HG03378 (cell line): ENCODE data around the gene CAMKMT.

Source experiments
- ATAC-seq: cut with Tn5 transposase; IDR thresholded peaks from one replicate; pipeline ENCODE4 v1.9.1; 2021; ENCODE audit warnings: mild to moderate bottlenecking, moderate library complexity; ENCODE audit not compliant: unreplicated experiment

Gene CAMKMT

GRCh38 chr2:44789446-44789845 is 427.7 kb downstream of the CAMKMT start:
- ATAC-seq = no peak

- no peak for ATAC-seq
Observed at GRCh38 chr2:44789971-44790721, 428.4 kb downstream of the CAMKMT start.

- ATAC-seq = no peak
Observed at GRCh38 chr2:44793322-44793870, 431.6 kb downstream of the CAMKMT start.

DNA sequence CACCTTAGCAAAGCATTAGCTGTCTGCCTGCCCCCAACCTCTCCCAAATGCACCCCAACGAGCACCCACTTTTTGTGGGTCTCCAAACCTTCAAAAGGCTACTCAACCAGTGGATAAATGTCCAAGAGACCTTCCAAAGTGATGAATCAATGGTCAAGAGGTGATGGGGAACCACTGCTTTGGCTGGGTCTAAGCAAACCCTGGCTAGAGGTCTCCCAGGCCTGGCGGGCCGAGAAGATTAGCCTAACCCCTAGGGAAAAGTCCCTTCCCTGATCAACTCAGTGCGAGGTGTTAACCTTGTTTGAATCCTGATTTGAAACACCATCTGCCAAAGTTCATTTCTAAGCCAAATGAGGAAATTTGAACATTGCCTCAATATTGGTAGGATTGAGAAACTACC is 435.0 kb downstream of the CAMKMT start:
- no peak for ATAC-seq

DNA sequence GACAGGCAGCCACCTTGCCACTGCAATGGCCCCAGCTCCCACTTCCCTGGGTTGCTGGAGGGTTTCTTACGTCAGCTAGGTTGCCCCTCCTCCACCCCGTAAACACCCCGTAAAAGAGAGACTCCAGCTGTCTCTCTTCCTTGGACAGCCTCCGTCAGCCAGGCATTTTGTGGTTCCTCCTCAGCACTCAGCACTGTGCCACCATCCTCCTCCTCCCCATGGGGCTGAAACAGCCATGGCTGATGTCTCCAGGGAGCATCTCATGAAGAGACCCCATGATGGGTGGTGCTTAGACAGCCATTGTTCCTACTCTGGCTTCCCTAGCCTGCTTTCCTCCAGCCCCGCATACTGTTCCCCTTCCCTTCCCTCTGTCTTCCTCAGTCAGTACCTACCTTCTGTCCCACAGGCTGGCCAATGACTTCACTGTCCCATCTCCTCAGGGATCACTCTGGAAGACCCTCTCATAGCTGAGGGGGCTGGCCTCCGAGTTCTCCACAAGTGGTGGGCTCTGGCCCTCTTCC is 436.5 kb downstream of the CAMKMT start:
- ATAC-seq = no peak

GRCh38 chr2:44799105-44799504 is 437.4 kb downstream of the CAMKMT start:
- no peak for ATAC-seq

DNA sequence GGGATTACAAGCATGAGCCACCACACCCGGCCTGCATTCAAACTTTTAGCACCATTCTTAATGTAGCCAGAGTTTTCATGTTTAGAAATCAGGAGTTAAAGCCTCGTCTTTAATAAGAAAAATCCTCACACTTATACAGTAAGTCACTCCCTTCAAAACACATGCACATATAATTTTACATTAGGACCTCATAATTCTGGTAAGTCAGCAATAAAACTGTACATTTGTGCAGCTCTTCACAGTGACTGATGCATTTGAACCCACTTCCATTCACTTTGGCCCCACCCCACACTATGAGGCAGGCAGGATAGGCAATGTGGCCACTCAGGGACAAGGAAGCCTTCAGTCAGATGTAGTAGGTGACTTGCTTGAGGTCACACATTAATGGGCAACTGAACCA is 438.0 kb downstream of the CAMKMT start:
- ATAC-seq = no peak

DNA sequence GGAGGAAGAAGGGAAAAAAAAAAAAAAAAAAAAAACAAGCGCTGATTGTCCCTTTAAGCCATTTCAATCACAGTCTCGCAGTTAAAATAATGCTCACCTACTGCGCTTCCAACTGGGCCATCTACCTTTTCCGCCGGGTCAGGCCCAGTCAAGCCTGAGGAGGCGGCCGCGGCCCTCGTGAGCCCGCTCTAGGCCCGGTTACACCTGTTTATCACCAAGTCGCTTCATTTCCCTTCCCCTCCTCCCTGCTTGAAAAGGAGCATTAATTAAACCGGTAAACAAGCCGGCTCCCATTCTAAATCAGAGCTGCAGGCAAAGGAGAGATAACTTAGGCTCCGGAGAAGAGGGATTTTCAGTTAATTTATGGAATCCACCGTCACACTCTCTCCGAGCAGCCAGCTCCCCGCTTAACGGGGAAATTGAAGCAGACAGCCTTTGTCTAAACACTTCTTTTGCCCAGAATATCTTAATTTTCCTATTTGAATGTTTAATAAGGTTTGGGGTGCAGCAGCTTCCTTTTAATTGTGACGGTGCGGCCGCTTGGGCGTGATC is 439.6 kb downstream of the CAMKMT start:
- ATAC-seq = no peak

- no peak for ATAC-seq
Observed at GRCh38 chr2:44801841-44802776, 440.4 kb downstream of the CAMKMT start.

DNA sequence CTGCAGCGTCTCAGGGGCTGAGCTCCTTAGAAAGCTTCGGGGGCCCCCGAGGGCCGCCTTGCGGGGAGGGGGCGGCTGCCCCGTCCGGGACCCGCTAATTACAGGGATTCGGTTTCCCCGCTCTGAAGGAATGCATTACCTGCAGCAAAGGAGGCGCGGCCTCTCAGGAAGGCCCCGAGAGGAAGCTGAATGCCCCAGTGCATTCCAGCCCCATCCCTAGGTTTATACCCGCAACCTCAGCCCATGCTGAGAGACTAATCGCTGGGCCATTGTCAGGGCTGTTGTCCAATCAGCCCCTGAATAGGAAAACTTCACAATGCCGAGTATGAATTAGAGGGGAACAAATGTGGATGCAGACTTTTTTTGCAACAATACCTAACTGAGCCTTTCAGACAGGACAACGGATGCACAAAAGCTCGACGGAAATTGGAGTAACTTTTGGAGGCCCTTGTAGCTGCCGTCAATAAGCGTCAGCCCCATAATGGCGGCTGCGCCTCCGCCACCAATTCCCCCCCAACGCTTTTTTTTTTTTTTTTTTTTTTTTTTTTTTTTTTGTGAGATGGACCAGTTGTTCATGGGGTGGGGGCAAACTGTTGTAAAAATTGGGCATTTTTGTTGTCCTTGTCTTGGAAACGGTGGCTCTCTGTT is 441.2 kb downstream of the CAMKMT start:
- ATAC-seq = no peak

DNA sequence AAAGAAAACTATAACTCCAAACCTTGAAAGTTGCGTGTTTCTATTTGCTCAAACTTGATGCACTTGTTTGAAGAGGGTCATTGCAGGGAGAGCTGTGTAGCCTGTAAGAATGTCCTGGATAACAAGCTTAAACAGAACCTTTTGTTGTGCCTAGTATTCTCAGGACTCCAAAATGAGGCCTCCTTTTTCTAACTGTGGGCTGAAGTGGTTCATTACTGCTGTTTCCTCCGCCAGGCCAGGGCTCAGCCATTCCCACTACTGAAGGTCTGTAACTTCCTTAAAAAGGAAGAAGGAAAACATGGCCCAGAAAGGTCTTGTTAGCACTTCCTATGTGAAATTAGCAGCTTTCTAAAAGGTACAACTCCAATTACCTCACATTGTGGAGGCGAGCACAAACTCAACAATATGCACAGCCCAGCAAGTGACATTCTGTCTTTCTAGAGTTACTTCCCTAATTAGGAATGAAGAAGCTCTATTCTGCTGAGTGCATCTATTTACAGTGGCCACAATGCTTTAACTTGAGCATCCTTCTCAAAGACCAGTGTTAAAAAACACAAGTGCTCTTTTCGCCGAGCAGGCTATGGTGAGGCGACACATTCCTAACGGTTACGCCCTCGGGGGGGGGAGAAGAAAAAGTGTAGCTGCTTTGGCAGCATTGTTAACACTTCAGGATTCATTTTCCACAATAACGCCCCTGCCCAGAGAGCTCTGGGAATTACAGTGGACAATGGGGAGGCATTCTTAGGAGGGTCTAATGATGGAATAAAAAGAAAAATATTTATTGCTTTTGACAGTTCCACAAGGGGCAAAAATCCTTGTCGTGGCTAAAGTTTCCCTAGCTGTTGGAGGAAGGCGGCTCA is 442.9 kb downstream of the CAMKMT start:
- ATAC-seq = no peak

- ATAC-seq = no peak
Observed at GRCh38 chr2:44805401-44806235, 443.9 kb downstream of the CAMKMT start.

DNA sequence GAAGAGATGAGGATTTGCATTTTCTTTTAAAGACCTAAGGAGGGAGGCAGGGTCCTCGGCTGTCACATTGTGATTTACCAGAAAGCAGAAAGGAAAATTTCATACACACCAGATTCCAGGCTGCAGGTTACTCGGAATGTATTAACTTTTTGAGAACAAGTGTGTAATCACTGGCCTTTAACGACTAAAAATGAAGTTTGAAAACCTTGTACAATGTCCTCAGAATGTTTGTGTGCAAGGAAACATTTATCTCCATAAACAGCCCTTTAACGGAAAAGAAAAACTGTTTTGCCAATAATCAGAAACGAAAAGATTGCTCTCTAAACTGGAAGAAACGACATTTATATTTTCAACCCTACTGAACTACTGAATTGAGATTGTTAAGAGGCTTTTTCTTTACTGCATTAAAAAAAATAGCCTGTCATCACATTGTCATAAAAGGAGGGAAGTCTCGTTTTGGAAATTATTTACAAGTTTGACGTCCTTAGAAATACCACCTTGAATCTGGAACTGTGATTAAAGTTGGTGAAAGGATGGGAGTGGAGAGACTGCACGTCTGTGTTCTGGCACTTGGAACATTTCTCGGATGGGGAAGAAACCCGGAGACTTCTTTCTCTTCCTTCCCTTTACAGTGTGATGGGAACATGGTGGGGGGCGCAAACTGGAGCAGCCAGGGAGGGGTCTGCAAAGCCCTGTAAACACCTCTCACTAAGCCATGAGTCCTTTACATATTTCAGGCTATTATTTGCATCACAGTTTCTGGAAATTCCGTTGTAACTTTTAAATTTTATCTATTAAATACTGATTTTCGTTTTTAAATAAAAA is 445.7 kb downstream of the CAMKMT start:
- no peak for ATAC-seq

DNA sequence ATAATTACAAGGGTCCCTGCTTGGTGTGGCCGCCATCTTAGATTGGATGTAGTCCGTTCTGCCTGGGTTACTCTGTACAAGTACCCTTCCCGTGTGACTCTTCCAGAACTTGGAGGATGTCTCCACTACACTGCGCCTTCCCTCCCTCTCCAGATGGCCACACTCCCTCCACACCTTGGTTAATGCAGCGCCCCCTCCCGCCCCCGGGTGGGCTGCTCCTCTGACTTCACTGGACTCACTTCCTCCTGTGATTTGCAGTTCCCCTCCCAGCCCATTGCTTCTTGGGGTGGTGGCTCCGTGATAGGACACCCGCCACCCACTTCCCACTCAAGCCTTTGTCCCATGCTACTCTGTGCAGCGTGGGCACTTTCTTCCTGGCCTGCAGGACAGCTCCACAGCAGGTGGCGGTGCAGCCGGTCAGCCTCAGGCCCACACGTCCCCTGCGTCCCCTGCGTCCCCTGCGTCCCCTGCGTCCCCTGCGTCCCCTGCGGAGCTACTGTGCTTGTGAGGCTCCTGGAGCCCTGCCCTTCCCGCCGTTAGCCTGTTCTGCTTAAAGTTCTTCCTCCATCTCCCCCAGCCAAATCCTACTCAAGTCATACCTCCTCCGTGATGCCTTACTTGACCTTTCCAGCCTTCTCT is 449.3 kb downstream of the CAMKMT start:
- no peak for ATAC-seq

- no peak for ATAC-seq
Observed at GRCh38 chr2:44813165-44813564, 451.4 kb downstream of the CAMKMT start.

DNA sequence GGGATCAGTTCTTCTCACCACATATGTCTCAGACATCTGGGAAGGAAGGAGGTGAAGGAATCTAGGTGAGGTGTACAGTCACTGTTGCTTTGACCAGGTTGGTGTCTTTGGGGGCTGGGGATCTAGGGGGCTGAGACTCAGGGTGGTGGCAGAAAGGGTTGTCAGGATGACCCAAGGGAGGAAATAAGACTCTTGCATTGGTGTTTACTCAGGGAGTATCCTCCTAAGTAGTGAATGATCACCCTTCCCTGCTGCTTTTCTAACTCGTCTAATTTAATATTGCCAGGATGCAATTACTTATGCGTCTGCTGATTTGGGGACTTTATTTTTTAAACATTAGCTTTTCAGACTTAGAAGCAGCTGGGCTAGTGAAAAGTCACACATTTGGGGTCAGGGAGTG is 451.9 kb downstream of the CAMKMT start:
- no peak for ATAC-seq

- no peak for ATAC-seq
Observed at GRCh38 chr2:44817256-44817655, 455.5 kb downstream of the CAMKMT start.
